Stimulated activated CD8-positive, alpha-beta memory T cell treated with anti-CD3 and anti-CD28 coated beads, Interleukin-2, amount 100 ng/mL, for 48 hours (primary cell): ENCODE measurements around the gene AAK1.
"Not testable (repeated sequence)": the region's sequence is repeated elsewhere in the genome, so short reads cannot be mapped to it uniquely, and the experiment has no call there.

Source experiments
- DNase-seq, 2 donors: peaks; one replicate each; pipeline ENCODE4 v3.0.0-alpha.2; 2020; ENCODE audit warnings: low read depth in 2 of 2

Gene AAK1

DNA sequence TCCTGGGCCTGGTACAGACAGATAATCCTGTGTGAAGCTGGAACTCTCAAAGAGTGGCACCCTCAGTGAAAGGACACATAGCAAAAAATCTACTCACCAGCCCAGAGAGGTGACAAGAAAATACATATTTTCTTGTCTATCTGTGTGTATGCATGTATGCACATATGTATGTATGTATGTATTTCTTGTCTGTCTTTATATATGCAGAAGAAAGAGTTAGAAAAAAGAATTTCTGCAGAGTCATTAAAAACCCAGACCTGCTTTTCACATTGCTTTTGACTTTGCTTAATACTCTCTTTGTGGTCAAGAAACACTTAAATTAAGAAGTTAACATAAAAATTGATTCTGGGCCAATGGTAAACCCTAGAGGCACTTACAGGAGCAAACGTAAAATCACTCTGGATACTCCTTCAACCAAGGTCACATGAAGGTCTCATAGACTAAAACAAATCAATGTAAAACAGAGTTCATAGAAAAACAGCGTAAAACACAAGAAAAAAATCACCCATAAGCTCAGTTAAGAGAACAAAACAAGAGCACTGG lies 16.5 kb upstream of the AAK1 start:
- no peak for DNase-seq

DNA sequence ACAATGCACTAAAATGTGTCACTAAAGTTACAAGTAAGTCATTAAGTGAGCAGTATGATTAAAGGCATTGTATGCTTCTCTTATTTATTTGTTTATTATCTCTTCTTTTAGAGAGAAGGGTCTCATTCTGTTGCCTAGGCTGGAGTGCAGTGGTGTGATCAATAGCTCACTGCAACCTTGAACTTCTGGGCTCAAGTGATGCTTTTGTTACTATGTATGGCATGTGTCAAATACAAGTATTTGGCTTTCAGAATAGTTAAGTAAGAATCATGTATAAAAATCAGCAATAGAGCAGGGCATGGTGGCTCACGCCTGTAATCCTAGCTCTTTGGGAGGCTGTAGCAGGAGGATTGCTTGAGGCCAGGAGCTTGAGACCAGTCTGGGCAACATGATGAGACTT lies 15.8 kb upstream of the AAK1 start:
- no peak for DNase-seq

DNA sequence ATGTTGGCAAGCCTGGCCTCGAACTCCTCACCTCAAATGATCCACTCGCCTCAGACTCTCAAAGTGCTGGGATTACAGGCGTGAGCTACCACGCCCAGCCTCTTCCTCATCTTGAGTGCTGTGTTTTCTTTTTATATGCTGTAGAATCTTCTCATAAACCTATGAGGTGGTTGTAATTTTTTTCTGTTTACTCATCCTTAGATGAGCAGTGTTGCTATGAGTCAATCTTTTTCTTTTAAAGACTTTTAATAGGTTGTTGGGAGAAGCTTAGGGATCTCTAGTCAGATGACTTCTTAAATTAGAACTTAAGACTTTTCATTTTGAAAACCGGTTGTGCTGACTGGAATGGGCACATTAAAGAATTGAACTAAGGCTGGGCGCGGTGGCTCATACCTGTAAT lies 8.7 kb upstream of the AAK1 start:
- DNase-seq, result no peak

DNA sequence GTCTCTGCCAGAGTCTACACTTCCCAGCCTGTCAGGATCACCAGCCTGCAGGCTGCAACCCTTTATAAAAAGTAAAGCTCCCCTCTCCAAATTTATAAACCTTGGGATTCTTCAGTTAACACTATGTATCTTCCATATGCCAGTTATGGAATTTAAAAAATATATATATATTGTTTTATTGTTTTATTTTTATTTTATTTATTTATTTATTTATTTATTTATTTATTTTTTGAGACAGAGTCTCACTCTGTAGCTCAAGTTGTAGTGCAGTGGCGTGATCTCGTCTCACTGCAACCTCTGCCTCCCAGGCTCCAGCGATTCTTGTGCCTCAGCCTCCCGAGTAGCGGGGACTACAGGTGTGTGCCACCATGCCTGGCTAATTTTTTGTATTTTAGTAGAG lies 3.7 kb upstream of the AAK1 start:
- not testable (repeated sequence) for DNase-seq

DNA sequence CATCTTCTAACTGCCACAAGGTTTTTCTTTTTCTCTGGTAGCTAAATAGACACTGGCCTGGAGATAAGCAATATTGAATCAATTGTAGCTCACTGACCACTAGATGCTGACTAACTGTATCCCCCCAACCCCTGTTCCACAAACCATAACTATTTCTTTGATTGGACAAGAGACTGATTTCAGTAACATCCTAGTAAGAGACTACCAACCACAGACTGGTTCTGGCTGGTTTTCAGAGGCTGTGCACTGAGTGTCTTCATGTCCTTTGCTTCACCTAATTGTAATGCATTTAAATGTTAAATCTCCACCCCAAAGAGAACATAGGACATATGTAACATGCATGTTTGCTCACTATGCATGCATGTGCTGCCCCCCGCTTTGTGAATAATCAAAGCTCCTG lies 3.2 kb upstream of the AAK1 start:
- no peak for DNase-seq

DNA sequence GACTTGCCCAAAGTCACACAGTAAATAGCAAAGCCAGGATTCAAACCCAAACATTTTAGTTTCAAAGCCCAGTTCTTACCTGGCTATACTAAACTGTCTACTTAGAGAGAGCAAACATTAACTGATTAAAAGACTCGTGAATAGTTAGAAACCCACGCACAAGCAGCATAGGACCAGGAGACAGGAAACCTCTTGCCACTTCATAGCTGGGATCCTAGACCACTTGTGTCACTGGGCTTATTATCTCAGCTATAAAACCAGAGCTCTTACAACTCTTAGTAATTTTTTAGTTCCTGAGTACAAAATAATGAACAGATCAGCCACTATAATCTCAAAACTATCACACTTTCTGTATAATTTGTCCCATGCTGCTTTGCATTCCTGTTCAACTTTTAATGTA lies 2.4 kb upstream of the AAK1 start:
- DNase-seq, result no peak

DNA sequence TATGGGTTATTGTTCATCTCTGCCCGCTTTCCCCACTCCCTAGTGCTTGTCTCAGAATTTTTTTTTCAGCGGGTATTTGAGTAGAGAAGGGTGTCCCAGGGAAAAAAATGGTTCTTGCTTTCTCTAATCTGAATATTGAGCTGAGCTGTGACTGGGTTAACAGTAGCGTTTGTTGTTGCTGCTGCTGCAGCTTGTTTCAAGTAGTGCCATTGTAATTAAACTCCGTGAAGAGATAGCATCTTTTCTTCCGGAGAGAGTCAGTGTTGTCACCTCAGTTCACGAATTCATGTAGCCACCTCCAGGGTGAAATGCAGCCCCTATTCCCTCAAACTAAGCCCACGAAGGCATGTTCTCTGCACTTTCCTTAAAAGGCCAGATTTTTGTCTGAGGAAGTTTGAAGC lies 1.5 kb upstream of the AAK1 start:
- DNase-seq, result no peak

DNA sequence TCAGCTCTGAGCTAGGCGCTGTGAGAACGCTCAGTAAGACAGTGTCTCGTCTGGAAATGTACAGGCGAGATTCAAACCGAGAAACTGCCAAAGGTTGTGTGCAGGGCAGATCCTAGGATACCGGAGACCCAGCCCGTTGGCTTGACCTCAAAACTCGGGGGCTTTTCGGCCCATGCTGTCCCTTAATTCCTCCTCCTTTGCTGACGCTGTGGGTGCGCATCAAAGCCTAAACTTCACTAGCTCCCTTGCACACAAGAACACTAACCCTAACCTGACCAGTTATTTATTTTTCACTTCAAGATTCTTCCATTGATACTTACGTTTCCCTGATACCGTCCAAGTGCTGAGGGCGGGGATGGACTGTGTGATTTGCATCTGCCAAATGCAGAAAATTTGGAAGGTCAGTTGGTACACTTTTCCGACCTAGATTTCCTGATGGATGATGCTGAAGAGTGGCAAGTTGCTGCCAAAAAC lies 1.0 kb upstream of the AAK1 start:
- DNase-seq, result no peak

DNA sequence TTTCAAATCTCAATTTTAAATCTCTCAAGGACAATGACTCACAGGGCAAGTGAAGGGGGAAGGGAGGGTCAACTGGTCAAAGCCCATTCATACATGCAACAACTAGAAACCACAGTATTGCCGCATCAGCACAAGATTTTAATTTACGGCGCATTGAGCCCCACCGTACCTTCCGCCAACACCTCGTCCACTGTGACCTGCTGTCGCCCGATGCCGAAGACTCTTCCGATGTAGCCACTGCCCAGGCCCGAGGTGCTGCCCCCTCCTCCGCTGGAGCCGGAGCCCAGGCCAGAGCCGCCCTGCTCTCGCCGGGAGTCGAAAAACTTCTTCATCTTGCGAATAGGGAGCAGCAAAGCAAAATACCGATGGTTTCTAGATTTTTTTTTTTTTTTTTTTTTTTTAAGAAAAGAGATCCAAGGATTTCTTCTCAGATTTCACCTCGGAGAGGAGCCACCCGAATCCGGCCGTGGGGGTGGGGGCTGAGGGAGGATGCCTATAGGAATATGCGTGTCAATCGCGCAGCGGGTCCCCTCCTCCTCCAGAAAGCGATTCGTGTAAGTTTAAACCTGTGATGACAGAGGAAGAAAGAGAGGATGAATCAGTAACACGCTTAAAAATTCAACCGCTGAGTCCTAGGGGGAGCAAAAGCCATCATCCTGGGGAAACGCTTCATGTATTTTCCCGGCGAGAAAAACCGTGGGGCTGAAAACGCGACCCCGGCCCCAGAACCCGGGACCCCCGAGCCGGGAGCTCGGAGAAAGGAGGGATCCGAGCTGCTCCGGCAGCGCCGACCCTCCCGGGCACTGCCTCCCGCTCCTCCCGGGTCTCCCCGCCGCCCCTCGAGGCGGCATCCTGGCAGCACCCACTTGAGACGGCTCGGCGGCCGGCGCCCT lies 584 bp downstream of the AAK1 start:
- peak; percentile 42 to 59 for DNase-seq

DNA sequence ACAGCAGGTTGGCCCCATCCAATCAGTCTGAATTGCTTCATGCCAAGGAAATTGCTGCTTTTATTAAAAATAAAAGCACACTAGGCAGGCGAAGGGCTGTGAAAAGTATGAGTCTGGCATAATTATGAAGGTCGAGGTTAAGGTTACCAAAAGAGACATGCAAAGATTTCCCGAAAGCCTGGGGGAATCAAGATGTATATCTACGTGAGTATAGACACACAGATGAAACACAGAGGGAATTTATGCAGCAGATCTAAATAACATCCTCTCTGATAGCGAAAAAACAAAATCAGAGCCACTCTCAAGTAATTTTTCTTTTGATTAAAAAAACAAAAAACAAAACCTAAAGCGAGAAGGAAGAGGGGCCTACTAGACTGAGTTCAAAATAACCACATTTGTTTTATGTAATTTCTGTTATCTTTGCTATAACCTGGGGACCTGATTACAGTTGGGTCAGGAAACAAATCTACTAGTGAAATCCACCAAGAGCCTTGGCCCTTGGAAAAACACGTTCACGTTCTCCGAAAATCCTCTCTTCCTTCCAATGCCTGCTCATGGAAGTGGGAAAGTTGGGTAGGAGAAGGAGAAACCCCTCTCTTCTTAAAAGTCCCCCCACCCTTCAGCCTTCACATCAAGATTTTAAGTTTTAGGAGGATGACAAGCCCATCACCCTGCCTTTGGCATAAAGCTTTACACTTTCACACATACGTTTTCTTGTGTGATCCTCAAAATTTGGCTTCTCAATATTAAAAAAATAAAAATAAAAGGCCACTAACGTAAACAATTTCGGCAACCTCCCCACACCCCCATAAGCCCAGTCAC lies 1.4 kb downstream of the AAK1 start:
- no peak for DNase-seq

DNA sequence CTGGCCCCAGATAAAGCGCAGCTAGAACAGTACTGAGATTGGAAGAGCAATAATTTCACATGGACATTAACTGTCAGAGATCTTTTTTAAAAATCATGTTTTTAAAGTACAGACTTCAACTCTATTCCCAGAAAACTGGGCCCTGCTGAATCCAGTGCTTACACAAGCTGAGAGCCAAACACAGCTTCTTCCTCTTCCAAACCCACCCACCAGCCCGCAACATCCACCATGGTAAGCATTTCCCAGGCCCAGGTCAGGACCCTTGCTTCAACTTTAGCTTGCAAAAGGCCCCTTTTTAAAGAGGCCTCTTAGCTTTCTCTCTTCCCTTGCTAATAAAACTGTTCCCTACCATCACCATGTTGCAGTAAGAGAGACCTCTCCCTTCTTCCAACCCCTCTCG lies 2.1 kb downstream of the AAK1 start:
- no peak for DNase-seq

DNA sequence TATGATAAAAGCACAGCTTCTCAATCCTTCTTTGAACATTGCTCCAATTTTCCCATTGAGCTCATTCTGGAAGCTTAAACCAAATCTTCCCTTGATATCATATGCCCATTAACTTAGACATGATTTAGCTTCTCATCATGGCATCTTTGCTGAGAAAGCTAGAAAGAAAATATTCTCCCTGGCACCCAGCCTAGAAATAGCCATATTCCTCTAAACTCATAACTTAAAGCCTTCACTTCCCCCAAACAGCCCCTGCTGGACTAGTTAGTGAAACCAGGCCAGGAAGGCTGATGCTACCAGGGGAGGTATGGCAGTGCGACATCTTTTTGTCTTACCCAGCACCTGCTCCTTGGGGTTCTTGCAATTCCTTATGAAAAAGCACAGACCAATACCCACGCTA lies 4.3 kb downstream of the AAK1 start:
- DNase-seq, result no peak

DNA sequence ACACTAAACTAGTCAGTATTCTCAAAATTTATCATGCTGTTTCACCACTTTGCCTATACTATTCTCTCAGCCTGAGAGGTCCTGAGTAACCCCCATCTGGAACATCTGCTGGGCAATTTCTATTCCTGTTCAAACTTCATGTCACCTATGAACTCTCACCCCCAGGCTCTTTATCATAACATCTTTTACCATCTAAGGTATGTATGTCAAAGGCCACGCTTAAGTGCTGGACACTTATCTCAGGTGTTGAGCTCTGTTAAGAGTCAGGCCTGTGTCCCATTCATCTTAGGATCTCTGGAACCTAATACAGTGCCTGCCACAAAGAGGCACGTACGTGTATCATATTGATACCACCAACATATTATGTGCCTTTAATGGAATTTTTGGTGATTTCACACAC lies 4.9 kb downstream of the AAK1 start:
- no peak for DNase-seq

DNA sequence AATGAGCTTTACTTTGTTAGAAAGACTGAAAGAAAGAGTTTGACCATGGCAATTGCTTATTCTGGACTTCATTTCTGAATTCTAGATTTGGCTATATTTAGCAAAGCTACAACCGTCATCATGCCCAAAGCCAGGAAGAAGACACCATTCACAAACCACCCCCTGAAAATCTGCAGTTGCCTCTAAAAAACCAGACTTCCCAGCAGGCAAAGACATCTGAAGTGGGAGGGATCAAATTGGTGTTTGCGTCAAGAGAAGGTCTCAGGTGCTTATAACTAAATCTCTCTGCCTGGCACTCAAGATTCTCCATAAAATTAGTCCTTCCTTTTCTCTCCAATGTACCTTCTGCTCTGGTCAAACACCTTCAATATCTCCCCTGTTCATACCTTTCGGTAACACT lies 5.6 kb downstream of the AAK1 start:
- no peak for DNase-seq

DNA sequence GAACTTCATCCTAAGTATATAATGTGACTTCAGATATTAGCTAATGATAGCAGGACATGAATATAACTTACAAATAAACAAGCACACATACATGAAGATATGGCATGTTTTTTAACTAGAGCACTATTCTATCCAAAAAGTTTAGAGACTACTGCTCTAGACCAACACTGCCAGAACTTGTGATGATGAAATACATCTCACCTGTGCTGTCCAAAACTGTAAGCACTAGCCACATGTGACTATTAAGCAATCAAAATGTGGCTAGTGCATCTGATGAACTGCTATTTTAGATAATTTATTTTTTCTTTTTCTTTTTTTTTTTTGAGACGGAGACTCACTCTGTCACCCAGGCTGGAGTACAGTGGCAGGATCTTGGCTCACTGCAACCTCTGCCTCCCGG lies 7.1 kb downstream of the AAK1 start:
- no peak for DNase-seq

DNA sequence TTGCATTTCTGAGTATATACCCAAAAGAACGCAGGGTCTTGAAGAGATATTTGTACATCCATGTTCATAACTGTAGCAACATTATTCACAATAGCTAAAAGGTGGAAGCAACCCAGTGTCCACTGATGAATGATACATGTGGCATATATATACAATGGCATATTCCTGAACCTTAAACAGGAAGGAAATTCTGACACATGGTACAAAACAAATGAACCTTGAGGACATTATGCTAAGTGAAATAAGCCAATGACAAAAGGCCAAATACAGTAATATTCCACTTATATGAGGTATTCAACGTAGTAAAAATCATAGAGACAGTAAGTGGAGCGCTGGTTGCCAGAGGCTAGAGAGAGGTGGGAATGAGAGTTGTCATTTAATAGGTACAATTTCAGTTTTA lies 8.1 kb downstream of the AAK1 start:
- no peak for DNase-seq

DNA sequence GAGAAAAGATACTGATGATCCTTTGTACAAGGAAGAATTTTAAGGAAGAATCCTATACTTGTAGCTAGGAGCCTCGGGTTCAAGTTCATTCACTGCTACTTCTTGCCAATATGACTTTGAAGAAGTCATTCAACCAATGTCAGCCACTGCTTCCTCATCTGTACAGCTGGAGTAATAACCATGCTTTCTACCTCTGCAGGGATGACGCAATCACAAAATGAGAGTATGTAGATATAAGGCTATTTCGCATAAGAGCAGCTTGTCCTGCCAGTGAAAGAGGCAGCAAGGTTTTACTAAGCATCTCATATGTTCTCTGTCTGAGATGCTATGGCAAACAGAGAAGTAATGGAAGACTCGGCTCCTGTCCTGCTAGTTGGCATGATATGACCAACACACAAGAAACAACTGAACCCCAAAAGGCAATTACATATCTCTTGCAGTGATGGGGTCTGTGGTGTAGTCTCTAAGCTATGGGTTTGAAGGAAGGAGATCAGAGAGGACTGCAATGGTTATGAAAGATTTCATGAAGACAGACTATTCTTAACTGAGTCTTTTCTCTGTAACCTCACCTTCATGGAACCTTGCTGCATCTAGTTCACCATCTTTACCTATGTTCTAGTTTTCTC lies 9.2 kb downstream of the AAK1 start:
- DNase-seq, result no peak

DNA sequence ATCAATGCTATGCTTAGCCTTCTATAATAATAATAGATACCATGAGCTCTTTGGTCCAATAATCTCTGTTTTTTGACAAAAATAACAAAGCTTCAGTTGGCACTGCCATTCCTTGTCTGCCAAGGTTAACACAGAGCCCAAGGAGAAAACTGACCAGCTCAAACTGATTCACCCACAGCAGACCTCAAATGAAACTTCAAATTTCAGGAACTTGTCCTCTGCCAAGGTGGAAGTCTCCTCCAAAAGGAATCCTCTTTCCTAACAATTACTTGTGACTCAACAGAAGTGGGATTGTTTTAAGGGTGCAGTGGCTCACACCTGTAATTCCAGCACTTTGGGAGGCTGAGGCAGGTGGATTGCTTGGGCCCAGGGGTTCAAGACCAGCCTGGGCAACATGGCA lies 12.1 kb downstream of the AAK1 start:
- DNase-seq, result no peak

DNA sequence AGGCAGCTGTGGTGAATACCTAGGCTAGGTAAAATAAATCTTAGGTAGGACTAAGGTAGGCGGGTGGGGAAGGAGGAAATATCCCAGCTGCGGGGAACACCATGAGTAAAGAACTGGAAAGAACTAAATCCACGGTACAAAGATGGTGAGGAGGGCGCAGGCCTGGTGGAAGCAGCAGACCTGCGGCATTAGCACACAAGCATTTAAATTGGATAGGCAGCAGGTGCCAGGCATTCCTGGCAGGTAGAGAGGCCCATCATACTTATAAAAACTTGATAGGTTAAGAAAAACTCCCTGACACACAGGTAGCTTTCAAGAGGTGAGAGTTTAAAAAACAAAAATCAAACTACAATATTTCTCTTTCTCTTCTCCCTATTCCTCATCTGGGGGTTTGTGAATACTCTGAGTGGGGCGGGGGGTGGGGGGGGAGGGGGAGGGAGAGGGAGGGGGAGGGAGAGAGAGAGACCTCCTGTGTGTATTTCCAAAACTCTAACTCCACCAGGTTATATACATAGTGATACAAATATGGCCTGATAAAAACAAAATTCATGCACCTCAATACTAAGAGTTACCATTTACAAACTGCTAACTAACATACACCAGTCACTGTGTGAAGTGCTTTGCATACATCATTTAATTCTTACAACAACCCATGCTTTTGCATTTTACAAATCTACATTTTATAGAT lies 13.5 kb downstream of the AAK1 start:
- DNase-seq, result no peak

DNA sequence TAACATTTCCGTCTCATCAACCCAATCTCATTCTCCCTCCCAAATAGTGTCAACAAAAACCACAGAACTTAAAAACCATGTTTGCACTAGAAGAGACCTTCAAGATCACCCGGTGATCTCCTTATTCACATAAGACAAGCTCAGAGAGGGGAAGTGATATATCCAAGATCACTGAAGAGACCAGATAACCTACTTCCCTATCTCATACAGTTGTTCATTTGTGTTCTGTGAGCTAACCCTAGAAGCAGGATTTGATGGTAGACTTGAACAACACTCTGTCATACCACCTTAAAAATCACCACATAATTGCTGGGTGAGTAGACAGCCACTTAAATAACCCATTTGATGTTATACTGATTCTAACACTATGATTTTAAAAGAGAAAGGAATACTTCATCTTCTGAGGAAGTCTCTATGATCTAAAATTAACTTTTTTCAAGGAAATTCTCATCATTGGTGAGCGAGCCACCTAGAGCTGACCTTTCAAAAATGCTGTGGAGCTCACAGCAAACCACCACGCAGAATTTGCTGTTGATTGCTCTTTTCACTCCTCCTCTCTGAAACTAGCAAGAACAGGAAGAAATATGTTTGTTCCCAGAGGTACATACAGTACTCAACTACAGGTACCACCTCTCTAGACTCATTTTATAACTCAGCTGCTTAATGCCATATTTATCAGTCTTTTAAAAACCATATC lies 15.1 kb downstream of the AAK1 start:
- no peak for DNase-seq
